HFF-Myc (cell line): ENCODE results near the gene NME2.
"Not testable (repeated sequence)": the region's sequence is repeated elsewhere in the genome, so short reads cannot be mapped to it uniquely, and the experiment has no call there.

Experiments used
- DNase-seq: peaks from one replicate; pipeline ENCODE4 v3.0.0-alpha.2; 2011; ENCODE audit warnings: low read depth; ENCODE audit errors: extremely low read depth
- H3K4me3 ChIP-seq: replicated peaks from 2 replicates; pipeline ENCODE4 v1.5.1; 2011; ENCODE audit warnings: low read depth, mild to moderate bottlenecking, control low read depth, low read length
- CTCF ChIP-seq: IDR thresholded peaks from 2 replicates; pipeline ENCODE4 v1.5.1; 2012; ENCODE audit warnings: mild to moderate bottlenecking, low read depth, low read length, control low read depth; ENCODE audit errors: missing control alignments

NME2 gene

DNA sequence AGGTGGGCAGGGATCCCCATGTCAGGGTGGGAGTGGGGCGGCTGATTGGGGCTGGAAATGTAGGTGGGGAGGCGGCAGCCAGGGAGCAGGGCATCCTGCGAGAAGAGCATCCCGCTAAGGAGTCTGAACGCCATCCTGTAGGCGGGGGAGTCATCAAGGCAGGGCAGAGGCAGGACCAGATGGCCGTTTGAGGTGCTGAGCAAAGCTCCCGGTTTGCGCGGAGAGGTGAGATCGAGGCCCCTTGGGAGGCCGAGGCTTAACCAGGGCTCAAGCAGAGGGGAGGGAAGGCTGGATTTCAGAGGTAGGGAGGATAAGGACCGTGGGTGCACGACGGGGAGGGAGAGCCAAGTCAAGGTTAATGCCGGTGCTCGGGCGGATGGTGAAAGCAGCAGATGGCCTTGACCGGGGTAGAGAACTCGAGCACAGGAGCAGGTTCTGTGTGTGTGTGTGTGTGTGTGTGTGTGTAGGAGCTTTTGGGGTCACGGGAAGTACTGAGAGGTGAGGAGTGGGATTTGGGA is 472 bp upstream of the NME2 start:
- no peak for TF ChIP-seq CTCF
- H3K4me3 ChIP-seq, result peak overlapping the region; percentile 95
- no peak for DNase-seq

GRCh38 chr17:51166987-51167931 is 1.0 kb downstream of the NME2 start:
- no peak for DNase-seq
- peak; percentile 76 for TF ChIP-seq CTCF

GRCh38 chr17:51169340-51169739 is 3.1 kb downstream of the NME2 start:
- no peak for TF ChIP-seq CTCF
- H3K4me3 ChIP-seq, result peak overlapping the region; percentile 95; the same call in 1 of the 2 replicates
- no peak for DNase-seq

More at GRCh38 chr17:51166987-51167931, 1.0 kb downstream of the NME2 start:
- peak overlapping the region; percentile 95 for H3K4me3 ChIP-seq

GRCh38 chr17:51170736-51171135 is 4.5 kb downstream of the NME2 start:
- no peak overlapping the region for H3K4me3 ChIP-seq
- no peak for TF ChIP-seq CTCF
- no peak for DNase-seq

GRCh38 chr17:51172030-51172429 is 5.8 kb downstream of the NME2 start:
- DNase-seq, H3K4me3 ChIP-seq: not testable (repeated sequence)

DNA sequence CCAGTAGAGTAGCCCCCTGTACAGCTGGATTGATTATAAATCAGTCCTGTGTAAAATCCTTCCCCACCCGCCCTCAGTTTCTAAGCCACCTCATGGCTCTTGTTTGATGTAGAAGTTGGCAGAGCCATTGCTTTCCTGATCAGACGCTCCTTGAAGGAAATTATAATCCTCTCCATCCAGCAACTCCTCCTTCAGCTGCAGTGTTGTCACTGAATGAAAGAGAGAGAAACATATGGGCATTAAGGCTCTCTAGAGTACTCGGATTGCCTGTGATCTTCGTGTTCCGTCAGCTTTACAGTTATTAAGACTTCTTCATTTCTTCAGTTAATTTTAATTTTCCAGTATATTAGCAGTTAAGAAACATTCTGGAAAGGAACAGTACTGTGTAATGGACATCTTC is 14.3 kb downstream of the NME2 start:
- DNase-seq, result no peak
- TF ChIP-seq CTCF, result no peak

DNA sequence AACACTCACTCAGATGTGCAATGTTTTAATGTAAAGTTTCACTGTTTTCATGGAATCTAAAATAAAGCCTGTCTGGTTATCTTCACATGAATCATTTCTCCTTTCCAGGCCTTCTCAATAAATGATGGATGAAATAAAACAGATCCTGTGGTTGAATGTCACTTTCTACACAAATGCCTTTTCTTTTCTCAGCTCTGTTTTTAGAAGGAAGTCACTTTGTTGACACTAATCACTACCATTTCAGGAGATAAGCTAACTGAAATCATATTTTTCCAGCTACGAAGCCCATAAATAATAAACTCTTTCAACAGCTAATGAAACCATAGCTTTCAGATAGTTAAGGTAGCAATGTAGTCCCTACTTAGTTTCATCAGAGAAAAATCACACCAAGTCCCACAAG is 17.9 kb downstream of the NME2 start:
- no peak for TF ChIP-seq CTCF
- no peak for DNase-seq

More for the DNA sequence above, 14.3 kb downstream of the NME2 start:
- no peak overlapping the region for H3K4me3 ChIP-seq

More for the DNA sequence above, 17.9 kb downstream of the NME2 start:
- H3K4me3 ChIP-seq, result no peak overlapping the region
